MM.1S (cell line): ENCODE measurements around the gene ZFR2.

ENCODE experiments used
- CTCF ChIP-seq: fragments of 300-600 bp; sonication (generic); IDR thresholded peaks from 2 replicates; pipeline ENCODE4 v1.5.1; 2016; ENCODE audit warnings: antibody characterized with exemption, low read length, mixed read lengths
- EZH2 ChIP-seq: fragments of 300-600 bp; sonication (generic); optimal IDR thresholded peaks from 2 replicates; pipeline ENCODE3; 2017; ENCODE audit warnings: low read depth, mild to moderate bottlenecking, antibody characterized with exemption, low read length, mixed read lengths
- EZH2phosphoT487 ChIP-seq: fragments of 300-600 bp; sonication (generic); IDR thresholded peaks from 2 replicates; pipeline ENCODE4 v1.6.1; 2018; ENCODE audit warnings: antibody characterized with exemption, low read length

GRCh38 chr19:3814648-3815047 lies 54.2 kb downstream of the ZFR2 start:
- no peak for TF ChIP-seq CTCF
- TF ChIP-seq EZH2phosphoT487, result no peak
- TF ChIP-seq EZH2, result no peak
